ENCODE data around the gene ANKMY2.

- TF ChIP-seq CTCF (conservative IDR thresholded peaks at IDR 0.05) (no peak), ZFX (IDR thresholded peaks at IDR 0.05) (no peak)
These were observed 29.7 kb upstream of the ANKMY2 start for GRCh38 chr7:16675277-16675676.

Data from C4-2B (cell line).